Middle frontal gyrus (tissue), 1 donor: ENCODE measurements around the gene C2CD2L.
"Not testable (repeated sequence)": the region's sequence is repeated elsewhere in the genome, so short reads cannot be mapped to it uniquely, and the experiment has no call there.

ENCODE experiments used
- DNase-seq: peaks from one replicate; pipeline ENCODE4 v3.0.0-alpha.2; 2015; ENCODE audit warnings: low spot score; ENCODE audit errors: extremely low spot score

C2CD2L gene

DNA sequence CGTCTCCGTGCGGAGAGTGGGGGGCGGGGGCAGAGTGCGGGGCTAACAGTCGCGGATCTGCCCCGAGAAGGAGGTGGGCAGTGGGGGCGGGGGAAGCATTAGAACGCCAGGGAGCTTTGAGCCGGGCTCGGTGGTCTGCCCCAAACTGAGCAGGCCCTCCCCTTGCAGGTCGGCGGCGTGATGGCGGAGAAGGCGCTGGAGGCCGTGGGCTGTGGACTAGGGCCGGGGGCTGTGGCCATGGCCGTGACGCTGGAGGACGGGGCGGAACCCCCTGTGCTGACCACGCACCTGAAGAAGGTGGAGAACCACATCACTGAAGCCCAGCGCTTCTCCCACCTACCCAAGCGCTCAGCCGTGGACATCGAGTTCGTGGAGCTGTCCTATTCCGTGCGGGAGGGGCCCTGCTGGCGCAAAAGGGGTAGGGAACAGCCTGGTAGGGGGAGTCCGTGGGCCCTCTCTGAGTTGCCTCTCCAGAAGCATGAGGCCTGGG lies 42.7 kb downstream of the C2CD2L start:
- DNase-seq: no peak

DNA sequence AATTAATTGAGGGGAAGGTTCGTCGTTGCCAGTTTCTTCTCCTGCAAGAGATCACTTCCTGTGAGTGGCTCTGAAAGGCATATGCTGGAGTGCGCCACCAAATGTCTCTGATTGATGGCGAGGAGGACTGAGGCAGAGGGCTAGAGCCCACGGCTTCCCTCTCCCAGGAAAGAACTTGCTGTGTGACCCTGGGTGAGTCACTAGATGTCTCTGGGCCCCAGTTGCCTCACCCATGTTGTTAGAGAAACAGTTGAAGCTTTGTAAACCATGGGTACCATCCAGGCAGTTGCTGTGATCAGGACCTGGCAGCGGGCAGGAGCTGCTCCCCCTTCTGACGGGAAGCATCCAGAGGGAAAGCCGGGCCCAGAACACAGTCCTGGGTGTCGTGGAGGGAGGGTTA lies 44.9 kb downstream of the C2CD2L start:
- no peak for DNase-seq

DNA sequence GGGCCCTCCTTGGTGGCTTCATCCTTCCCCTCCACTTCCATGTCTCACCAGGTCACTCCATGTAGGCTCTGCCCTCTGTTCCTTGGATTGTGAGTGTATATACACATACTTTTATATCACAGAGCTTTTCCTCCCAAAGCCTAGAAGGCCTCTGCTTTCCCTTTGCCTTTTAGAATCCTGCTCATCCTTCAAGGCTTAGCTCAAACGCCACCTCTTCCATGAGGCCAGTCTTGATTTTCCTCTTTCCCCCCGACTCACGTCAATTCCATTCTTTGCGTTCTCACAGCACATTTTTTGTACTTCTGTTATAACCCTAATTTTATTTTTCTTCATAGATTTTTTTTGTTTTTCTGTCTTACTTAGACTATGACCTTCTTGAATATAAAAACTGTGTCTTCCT lies 45.5 kb downstream of the C2CD2L start:
- DNase-seq: no peak

DNA sequence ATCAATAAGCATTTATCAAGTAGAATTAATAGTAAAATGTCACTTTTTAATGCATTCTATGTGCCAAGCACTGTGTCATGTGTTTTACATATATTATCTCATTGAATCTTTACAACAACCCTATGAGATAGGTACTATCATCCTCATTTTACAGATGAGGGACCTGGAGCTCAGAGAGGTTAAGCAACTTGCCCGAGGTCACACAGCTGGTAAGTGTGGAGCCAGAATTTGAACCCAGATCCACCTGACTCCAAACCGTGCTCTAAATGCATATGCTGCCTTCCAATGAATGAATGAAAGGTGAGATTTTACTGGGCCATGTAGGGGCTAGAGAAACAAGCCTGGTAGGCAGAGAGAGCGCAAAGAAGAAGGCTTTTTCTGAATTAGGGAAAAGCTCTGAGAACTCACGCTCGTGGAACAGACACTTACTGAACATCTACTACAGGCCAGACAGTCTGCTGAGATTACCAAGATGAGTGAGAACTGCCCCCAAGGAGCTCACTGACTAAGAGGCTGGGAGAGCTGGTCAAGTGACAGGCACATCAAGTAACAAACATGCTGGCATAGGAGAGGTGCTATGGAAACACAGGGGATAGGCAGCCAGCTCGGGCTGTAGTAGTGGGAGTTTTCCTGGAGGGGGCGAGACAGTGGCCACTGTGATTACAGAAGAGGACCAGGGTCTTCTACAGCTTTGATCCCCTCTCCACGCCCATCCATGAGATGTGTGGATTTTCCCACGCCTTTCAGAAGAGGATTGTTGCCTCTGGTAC lies 46.1 kb downstream of the C2CD2L start:
- DNase-seq: no peak

- no peak for DNase-seq
These were observed 47.0 kb downstream of the C2CD2L start for GRCh38 chr11:119154178-119154577.

- no peak for DNase-seq
These were observed 48.8 kb downstream of the C2CD2L start for GRCh38 chr11:119155733-119156492.

DNA sequence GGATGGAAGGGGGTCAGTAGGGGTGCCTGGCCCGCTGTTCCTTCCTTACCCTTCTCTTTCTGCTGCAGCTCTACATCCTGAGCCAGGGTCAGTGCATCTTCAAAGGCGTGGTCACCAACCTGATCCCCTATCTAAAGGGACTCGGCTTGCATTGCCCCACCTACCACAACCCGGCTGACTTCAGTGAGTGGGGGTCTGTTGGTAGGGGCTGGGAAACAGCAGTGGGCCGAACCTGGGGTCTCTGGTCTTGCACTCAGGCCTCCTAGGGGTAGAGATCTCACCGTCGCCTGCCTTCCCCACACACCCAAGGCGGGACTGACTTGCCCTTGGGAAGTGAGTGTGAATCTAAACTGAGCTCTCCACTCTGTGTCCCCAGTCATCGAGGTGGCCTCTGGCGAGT lies 49.4 kb downstream of the C2CD2L start:
- no peak for DNase-seq

DNA sequence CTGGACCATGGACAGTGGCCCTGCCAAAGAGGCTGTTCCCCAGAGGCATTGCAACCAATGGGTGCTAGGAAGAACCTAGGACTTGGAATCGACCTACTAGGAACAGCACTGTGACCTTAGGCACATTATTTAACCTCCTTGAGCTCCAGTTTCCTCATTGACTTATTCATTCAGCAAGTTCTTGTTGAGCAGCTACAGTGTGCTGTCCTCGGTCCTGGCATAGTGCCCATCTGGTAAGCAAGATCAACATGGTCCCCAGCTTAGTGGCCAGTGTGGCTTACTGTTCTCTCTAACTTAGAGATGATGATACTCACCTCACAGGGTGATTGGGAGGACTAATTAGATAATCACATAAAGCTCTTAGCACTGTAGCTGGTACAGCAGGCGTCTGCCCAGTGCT lies 49.9 kb downstream of the C2CD2L start:
- no peak for DNase-seq

DNA sequence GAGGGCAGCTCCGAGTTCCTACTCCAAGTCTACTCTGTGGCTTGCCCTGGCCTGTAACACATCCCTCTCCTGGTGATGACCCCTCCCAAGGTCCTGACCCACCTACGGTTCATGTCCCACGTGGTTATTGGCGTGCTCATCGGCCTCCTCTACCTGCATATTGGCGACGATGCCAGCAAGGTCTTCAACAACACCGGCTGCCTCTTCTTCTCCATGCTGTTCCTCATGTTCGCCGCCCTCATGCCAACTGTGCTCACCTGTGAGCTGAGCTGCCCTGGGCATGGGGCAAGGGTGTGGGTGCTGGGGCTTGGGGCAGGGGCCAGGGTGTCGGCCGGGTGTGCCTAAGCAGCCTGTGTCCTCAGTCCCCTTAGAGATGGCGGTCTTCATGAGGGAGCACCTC lies 51.3 kb downstream of the C2CD2L start:
- DNase-seq: no peak

GRCh38 chr11:119160151-119160550 lies 53.0 kb downstream of the C2CD2L start:
- no peak for DNase-seq

DNA sequence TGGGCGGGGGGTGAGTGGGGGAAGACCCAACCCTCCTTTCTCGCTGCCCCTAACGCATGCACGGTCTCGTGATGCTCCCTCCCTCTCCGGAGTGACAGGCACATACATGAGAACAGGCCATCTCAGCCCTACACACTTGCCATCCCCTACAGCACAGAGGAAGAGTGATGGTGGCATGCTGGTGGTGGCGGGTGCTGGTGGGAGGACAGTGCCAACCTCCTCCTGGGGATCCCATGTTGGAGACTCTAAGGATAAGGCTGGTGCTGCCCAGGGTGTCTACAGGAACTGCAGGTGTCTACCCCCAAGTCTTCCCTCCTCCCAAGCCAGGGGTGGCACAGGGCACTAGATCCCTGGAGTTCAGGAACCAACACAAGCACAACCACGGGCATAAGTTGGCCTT lies 54.7 kb downstream of the C2CD2L start:
- DNase-seq: no peak

DNA sequence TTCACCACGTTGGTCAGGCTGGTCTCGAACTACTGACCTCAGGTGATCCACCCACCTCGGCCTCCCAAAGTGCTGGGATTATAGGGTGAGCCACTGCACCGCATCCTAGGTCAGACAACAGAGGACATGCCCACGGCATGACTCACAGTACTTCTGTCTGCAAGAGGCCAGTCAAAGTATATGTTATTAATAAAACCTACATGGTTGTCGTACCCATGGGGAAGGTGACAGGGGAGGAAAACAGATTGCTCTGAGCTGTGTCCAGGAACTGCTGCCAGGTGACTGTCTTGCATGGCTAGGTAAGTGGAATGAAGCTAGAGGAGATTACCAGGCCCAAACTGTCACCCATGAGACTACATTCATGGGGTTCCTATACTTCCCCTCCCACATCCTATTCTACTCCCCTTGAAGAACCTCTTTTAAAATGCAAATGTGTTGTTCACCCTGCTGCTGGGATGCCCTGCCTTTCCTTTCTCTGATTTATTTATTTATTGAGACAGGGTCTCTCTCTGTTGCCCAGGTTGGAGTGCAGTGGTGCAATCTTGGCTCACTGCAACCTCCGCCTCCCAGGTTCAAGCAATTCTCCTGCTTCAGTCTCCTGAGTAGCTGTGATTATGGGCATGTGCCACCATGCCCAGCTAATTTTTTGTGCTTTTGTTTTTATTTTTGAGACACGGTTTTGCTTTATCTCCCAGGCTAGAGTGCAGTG lies 59.4 kb downstream of the C2CD2L start:
- no peak for DNase-seq

- not testable (repeated sequence) for DNase-seq
These were observed 59.9 kb downstream of the C2CD2L start for GRCh38 chr11:119167077-119167458.

- DNase-seq: no peak
These were observed 60.8 kb downstream of the C2CD2L start for GRCh38 chr11:119167933-119168332.
